GM10248 (cell line): ENCODE data around the gene ZNF501.

Source experiments
- CTCF ChIA-PET: fragments of 300-600 bp; sonication (Branson Sonifier 250); formaldehyde crosslinking; extraction: SDS; loops from one replicate; lab custom pipeline; 2021; ENCODE audit warnings: antibody characterized with exemption; lab: Yijun Ruan, JAX
- POLR2A ChIA-PET: fragments of 350-650 bp; sonication (Branson Sonifier 250); formaldehyde crosslinking; extraction: SDS; loops from one replicate; lab custom pipeline; 2020; ENCODE audit warnings: antibody characterized with exemption; lab: Yijun Ruan, JAX
- DNase-seq: peaks from one replicate; pipeline ENCODE4 v3.0.0; 2012; ENCODE audit errors: extremely low spot score
- CTCF ChIP-seq: IDR thresholded peaks from 2 replicates; pipeline ENCODE4 v1.5.1; 2012; ENCODE audit warnings: mild to moderate bottlenecking, low read depth; ENCODE audit errors: extremely low read depth, missing control alignments, control extremely low read depth

The ZNF501 gene

GRCh38 chr3:44762690-44763089, 33.3 kb downstream of the ZNF501 start:
- ChIA-PET POLR2A (no interaction called here), CTCF (interaction anchor here (1.0 kb wide), 1 partner anchor 9 kb away, joined by 3 read pairs; no protein-coding TSS in a partner anchor)
- no peak for TF ChIP-seq CTCF
- DNase-seq, result no peak

- TF ChIP-seq CTCF, result no peak
- POLR2A ChIA-PET, result no interaction called here
- DNase-seq, result no peak
- CTCF ChIA-PET, result interaction anchor here (1.0 kb wide), 1 partner anchor 16 kb away, joined by 3 read pairs; no protein-coding TSS in a partner anchor
Measured at GRCh38 chr3:44764248-44764647, 34.8 kb downstream of the ZNF501 start.

GRCh38 chr3:44771424-44772098, 42.1 kb downstream of the ZNF501 start:
- no peak for TF ChIP-seq CTCF
- CTCF ChIA-PET, result interaction anchor here (1.0 kb wide), 1 partner anchor 9 kb away, joined by 3 read pairs; no protein-coding TSS in a partner anchor
- DNase-seq, result no peak
- POLR2A ChIA-PET, result no interaction called here

GRCh38 chr3:44772099-44772442, 42.6 kb downstream of the ZNF501 start:
- ChIA-PET POLR2A (no interaction called here), CTCF (interaction anchor here (1.0 kb wide), 1 partner anchor 9 kb away, joined by 3 read pairs; no protein-coding TSS in a partner anchor)
- no peak for TF ChIP-seq CTCF
- no peak for DNase-seq

- ChIA-PET CTCF (interaction anchor here (1.0 kb wide), 1 partner anchor 9 kb away, joined by 3 read pairs; no protein-coding TSS in a partner anchor), POLR2A (no interaction called here)
- no peak for TF ChIP-seq CTCF
- no peak for DNase-seq
Measured at GRCh38 chr3:44782891-44783290, 53.5 kb downstream of the ZNF501 start.
